Measurements from ENCODE around the gene C19orf25.

DNA sequence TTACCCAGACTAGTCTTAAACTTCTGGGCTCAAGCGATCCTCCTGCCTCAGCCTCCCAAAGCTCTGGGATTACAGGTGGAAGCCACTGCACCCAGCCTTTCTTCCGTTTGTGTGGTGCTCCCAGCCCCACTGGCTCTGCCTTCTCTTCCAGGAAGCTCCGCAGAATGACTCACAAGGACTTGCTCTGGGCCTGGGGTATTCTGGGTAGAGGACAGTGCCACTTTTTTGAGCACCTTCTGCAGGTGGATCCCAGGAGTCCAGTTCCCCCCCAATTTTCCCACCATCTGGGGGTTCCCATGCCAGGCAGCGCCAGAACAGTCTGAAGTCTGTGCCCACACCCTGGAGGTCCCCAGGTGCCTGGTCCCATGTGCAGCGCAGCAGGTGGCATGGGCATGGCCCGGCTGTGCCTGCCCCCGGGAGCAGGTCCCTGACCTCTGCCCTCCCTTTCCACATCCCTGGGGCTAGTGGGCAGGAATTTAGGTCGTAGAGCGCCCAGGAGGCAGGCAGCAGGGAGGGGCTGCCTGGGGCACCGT, 13.5 kb upstream of the C19orf25 start:
- TF ChIP-seq ZNF274 (IDR thresholded peaks at IDR 0.05; ENCODE audit: low read depth, low read length) (no peak), YY1 (IDR thresholded peaks at IDR 0.05; ENCODE audit: insufficient read depth, insufficient read length) (no peak)

Data from NT2/D1 (cell line).